HS-27A (cell line): ENCODE data around the gene BRD7.

ENCODE experiments used
- DNase-seq: peaks from one replicate; pipeline ENCODE4 v3.0.0-alpha.2; 2012; ENCODE audit warnings: low read depth, missing footprints

The BRD7 gene

GRCh38 chr16:50368410-50369132 lies at the start of gene BRD7:
Gene BRD7, minus strand, starts transcription at chr16:50368988. Its CDS starts 214 bp downstream, at chr16:50368774.
- no peak for DNase-seq

GRCh38 chr16:50416388-50416787 lies 47.6 kb upstream of the BRD7 start:
- no peak for DNase-seq

- DNase-seq: no peak
Measured at GRCh38 chr16:50414152-50414551, 45.4 kb upstream of the BRD7 start.

- no peak for DNase-seq
Measured at GRCh38 chr16:50411034-50411433, 42.2 kb upstream of the BRD7 start.

GRCh38 chr16:50408001-50408561 lies 39.3 kb upstream of the BRD7 start:
- no peak for DNase-seq

GRCh38 chr16:50407351-50407750 lies 38.6 kb upstream of the BRD7 start:
- no peak for DNase-seq

GRCh38 chr16:50403491-50403890 lies 34.7 kb upstream of the BRD7 start:
- no peak for DNase-seq

GRCh38 chr16:50402298-50402895 lies 33.6 kb upstream of the BRD7 start:
- DNase-seq: no peak

GRCh38 chr16:50401355-50401754 lies 32.6 kb upstream of the BRD7 start:
- no peak for DNase-seq

GRCh38 chr16:50400967-50401348 lies 32.2 kb upstream of the BRD7 start:
- no peak for DNase-seq

GRCh38 chr16:50400312-50400966 lies 31.7 kb upstream of the BRD7 start:
- no peak for DNase-seq

GRCh38 chr16:50399411-50399810 lies 30.6 kb upstream of the BRD7 start:
- no peak for DNase-seq

- DNase-seq: no peak
Measured at GRCh38 chr16:50398336-50398735, 29.5 kb upstream of the BRD7 start.

GRCh38 chr16:50396761-50397535 lies 28.2 kb upstream of the BRD7 start:
- DNase-seq: no peak

- DNase-seq: no peak
Measured at GRCh38 chr16:50395763-50396710, 27.2 kb upstream of the BRD7 start.

GRCh38 chr16:50393858-50394802 lies 25.3 kb upstream of the BRD7 start:
- no peak for DNase-seq

- DNase-seq: no peak
Measured at GRCh38 chr16:50393416-50393815, 24.6 kb upstream of the BRD7 start.

- DNase-seq: no peak
Measured at GRCh38 chr16:50390914-50391716, 22.3 kb upstream of the BRD7 start.

- DNase-seq: no peak
Measured at GRCh38 chr16:50390371-50390771, 21.6 kb upstream of the BRD7 start.
